Chondrocyte (in vitro differentiated cells): ENCODE data around the gene SLC35A4. TPM values are rescaled to one million over a fixed set of nuclear protein-coding genes. Genes with fewer than 3 reads are reported as not detected.

Source experiments
- DNase-seq: peaks from one replicate; pipeline ENCODE4 v3.0.0; 2021; ENCODE audit warnings: mixed read lengths, low spot score
- H3K27ac Mint-ChIP-seq: one replicate; pipeline ENCODE4 v1.8.0; 2021; ENCODE audit warnings: mild to moderate bottlenecking, moderate library complexity, mixed read lengths; ENCODE audit not compliant: unreplicated experiment
- H3K27me3 Mint-ChIP-seq: 2 replicates; pipeline ENCODE4 v1.8.0; 2021; ENCODE audit warnings: low read depth, mixed read lengths
- H3K36me3 Mint-ChIP-seq: 2 replicates; pipeline ENCODE4 v1.8.0; 2021; ENCODE audit warnings: low read depth, mixed read lengths
- H3K4me1 Mint-ChIP-seq: 2 replicates; pipeline ENCODE4 v1.8.0; 2021; ENCODE audit warnings: low read depth, mild to moderate bottlenecking, mixed read lengths
- H3K4me3 Mint-ChIP-seq: one replicate; pipeline ENCODE4 v1.8.0; 2021; ENCODE audit warnings: mild to moderate bottlenecking, moderate library complexity, mixed read lengths; ENCODE audit not compliant: unreplicated experiment
- H3K9me3 Mint-ChIP-seq: 2 replicates; pipeline ENCODE4 v1.8.0; 2021; ENCODE audit warnings: low read depth, mixed read lengths
- total RNA-seq: library from RNA; stranded (reverse); gene quantifications from 3 replicates; pipeline ENCODE4 v1.2.1, GENCODE V29; 2021
- TF ChIP-seq, protein P1 (sequence below): fragments of 200-600 bp; sonication (generic); IDR thresholded peaks from 2 replicates; pipeline ENCODE4 v1.5.0; 2021; ENCODE audit warnings: antibody characterized with exemption, mild to moderate bottlenecking, moderate library complexity

The SLC35A4 gene
- total RNA-seq, 1 donor from 2014 or later = 79.2 TPM

DNA sequence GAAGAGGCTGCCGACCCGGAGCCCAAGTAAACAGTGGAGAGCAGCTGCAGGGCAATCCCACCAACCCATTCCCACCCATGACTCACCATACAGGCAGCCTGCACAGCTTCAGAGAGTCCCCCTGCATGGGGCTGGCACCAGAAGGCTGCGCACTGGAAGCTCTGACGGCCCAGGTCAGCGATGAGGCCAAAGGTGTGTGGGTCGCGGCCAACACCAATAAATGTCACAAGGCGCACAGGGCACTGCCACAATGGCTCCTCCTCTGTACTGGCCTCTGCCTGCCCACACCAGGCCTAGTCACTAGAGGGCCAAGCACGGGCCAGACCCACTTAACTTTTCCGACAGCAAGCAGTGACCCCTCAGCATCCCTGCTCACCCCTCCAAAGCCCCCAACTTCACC lies 4.4 kb upstream of the SLC35A4 start:
- TF ChIP-seq, protein P1, sequence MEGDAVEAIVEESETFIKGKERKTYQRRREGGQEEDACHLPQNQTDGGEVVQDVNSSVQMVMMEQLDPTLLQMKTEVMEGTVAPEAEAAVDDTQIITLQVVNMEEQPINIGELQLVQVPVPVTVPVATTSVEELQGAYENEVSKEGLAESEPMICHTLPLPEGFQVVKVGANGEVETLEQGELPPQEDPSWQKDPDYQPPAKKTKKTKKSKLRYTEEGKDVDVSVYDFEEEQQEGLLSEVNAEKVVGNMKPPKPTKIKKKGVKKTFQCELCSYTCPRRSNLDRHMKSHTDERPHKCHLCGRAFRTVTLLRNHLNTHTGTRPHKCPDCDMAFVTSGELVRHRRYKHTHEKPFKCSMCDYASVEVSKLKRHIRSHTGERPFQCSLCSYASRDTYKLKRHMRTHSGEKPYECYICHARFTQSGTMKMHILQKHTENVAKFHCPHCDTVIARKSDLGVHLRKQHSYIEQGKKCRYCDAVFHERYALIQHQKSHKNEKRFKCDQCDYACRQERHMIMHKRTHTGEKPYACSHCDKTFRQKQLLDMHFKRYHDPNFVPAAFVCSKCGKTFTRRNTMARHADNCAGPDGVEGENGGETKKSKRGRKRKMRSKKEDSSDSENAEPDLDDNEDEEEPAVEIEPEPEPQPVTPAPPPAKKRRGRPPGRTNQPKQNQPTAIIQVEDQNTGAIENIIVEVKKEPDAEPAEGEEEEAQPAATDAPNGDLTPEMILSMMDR = no peak
- Mint-ChIP-seq H3K36me3 (peaks cover 8% of the 10 kb centered on the region), H3K9me3 (no peaks in the 10 kb centered on the region), H3K27ac (peak overlapping the region; percentile 42), H3K27me3 (no peaks in the 10 kb centered on the region), H3K4me3 (no peak overlapping the region), H3K4me1 (peaks cover 52% of the 10 kb centered on the region)
- DNase-seq = no peak

DNA sequence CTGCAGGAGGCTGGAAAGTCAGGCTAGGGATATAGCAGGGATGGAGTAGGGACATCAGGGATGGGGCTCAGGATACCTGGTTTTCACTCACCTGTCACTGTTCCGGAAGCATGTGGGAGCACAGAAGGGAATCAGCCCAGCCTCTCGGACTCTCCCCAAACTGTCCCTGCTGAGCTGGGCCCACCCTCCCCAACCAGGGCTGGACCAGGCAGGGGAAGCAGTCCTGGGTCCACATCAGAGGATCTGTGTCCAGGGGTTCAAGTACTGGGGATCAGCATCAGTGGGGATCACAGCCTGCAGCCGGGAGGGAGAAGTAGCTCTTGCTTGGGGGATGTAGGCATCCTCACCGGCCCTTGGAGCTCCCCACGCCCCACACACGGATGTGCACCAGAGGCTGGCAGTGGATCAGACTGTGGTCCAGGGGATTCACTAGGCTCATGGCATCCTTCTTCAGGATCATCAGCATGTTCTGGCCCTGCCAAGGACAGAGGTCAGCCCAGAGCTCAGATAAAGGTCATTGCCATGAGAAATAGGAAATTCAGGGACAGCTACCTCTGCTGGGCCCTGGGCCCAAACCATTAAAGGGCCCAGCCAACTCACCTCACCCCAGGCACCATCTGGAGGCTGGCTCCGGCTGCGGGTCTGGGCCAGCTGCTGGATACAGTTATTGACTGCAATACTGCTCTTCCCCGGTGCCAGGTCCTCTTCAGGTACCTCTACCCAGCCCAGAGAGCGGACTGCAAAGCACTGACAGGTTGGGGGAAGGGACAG lies 2.7 kb upstream of the SLC35A4 start:
- Mint-ChIP-seq H3K27ac (no peak overlapping the region), H3K27me3 (no peaks in the 10 kb centered on the region), H3K4me3 (no peak overlapping the region), H3K4me1 (peaks cover 51% of the 10 kb centered on the region), H3K9me3 (no peaks in the 10 kb centered on the region), H3K36me3 (peaks cover 11% of the 10 kb centered on the region)
- DNase-seq = no peak
- TF ChIP-seq, protein P1 = no peak

DNA sequence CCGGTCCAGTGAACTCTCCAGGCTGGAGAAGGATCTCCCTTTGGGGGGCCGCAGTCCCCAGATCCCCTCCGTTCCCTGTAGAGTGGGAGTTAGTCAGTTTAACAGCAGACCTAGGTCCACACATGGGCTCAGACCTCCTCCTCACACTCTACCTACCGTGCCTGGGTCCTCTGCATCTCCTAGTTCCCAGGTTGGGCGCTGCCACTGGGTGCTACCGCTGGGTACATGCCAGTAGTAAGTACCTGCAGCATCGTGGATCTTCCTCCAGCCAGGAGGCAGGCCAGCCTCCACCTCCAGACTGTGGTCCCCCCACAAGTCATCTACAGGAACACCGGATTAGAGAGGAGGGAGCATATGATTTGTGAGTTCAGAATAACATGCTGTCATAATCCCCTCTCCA lies 1.0 kb upstream of the SLC35A4 start:
- no peaks in the 10 kb centered on the region for H3K9me3 Mint-ChIP-seq
- H3K4me1 Mint-ChIP-seq = peaks cover 44% of the 10 kb centered on the region
- H3K36me3 Mint-ChIP-seq = peaks cover 18% of the 10 kb centered on the region
- H3K4me3 Mint-ChIP-seq = peak overlapping the region; percentile 95
- H3K27me3 Mint-ChIP-seq = no peaks in the 10 kb centered on the region
- H3K27ac Mint-ChIP-seq = peak overlapping the region; percentile 97
- TF ChIP-seq, protein P1 = no peak
- DNase-seq = no peak

DNA sequence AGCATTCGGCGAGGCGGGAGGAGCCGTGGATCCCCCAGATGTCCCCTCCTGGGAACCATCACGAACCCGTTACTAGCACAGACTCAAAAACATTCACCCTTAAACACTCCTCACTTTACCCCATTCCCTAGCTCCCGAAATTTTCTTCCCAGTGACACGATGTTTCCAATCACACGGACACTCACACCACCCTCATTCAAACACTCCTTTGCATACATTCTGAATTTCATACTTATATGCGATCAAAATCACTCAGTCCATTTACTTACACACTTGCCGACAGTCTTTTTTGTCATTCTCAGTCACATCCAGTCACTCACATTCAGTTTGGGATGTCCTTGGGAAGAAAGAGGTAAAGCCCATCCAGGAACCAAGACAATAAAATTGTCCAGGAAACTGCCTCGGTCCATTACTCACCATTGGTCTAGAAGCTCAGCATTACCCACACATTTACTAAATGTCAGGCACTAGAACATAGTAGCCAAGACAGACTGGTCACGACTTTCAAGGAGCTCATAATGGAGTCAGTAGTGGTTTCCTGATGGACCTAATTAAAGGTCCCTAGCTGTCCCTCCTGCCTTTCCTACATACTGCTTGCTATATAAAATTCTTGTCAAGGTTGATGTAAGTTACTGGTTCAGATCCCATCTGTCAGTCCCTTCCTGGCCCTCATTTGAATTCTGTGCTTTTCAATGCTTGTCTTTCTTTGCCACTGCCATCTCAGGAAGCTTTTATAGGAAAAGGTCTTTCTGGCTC lies 574 bp downstream of the SLC35A4 start:
- DNase-seq = no peak
- Mint-ChIP-seq H3K27me3 (no peaks in the 10 kb centered on the region), H3K4me1 (peaks cover 44% of the 10 kb centered on the region), H3K36me3 (peaks cover 16% of the 10 kb centered on the region), H3K4me3 (peak overlapping the region; percentile 95), H3K9me3 (no peaks in the 10 kb centered on the region), H3K27ac (peak overlapping the region; percentile 97)
- TF ChIP-seq, protein P1 = no peak

- no peak for DNase-seq
- peak overlapping the region; percentile 95 for H3K4me3 Mint-ChIP-seq
- H3K4me1 Mint-ChIP-seq = peaks cover 44% of the 10 kb centered on the region
- H3K36me3 Mint-ChIP-seq = peaks cover 15% of the 10 kb centered on the region
- H3K9me3 Mint-ChIP-seq = no peaks in the 10 kb centered on the region
- TF ChIP-seq, protein P1 = no peak
- H3K27ac Mint-ChIP-seq = peak overlapping the region; percentile 97
- H3K27me3 Mint-ChIP-seq = no peaks in the 10 kb centered on the region
Measured at GRCh38 chr5:140565780-140566095, 1.1 kb downstream of the SLC35A4 start.
